GM23338 (cell line): ENCODE results near the gene CES2. TPM values are rescaled to one million over a fixed set of nuclear protein-coding genes. Genes with fewer than 3 reads are reported as not detected.
A peak's percentile ranks its signal among the peaks of the same experiment; 100 is the strongest.

Source experiments
- ATAC-seq: fragments of 200-7000 bp; cut with Tn5 transposase; 3 replicates; pipeline ENCODE4 v1.9.1; 2020
- DNase-seq: peaks from one replicate; pipeline ENCODE4 v3.0.0-alpha.2; 2015; ENCODE audit warnings: low spot score
- H2AFZ ChIP-seq: fragments of 200-600 bp; sonication (generic); 2 replicates; pipeline ENCODE4 v1.8.0; 2016; ENCODE audit warnings: antibody characterized with exemption, mild to moderate bottlenecking, moderate library complexity
- H3F3A ChIP-seq: fragments of 200-600 bp; sonication (generic); replicated peaks from 2 replicates; pipeline ENCODE4 v1.8.0; 2017; ENCODE audit warnings: antibody characterized with exemption, mixed run types, low read depth
- H3K27ac ChIP-seq: fragments of 200-600 bp; sonication (generic); 2 replicates; pipeline ENCODE4 v1.6.1; 2016; ENCODE audit warnings: low read depth
- H3K27me3 ChIP-seq: fragments of 200-600 bp; sonication (generic); 2 replicates; pipeline ENCODE4 v1.8.0; 2016; ENCODE audit warnings: mild to moderate bottlenecking, mixed run types, moderate library complexity; ENCODE audit not compliant: insufficient read depth
- H3K36me3 ChIP-seq: fragments of 200-600 bp; sonication (generic); 2 replicates; pipeline ENCODE4 v1.8.0; 2016; ENCODE audit warnings: mild to moderate bottlenecking; ENCODE audit not compliant: insufficient read depth
- H3K4me1 ChIP-seq: fragments of 200-600 bp; sonication (generic); 2 replicates; pipeline ENCODE4 v1.8.0; 2016; ENCODE audit warnings: mild to moderate bottlenecking, moderate library complexity; ENCODE audit not compliant: insufficient read depth
- H3K4me2 ChIP-seq: fragments of 200-600 bp; sonication (generic); 2 replicates; pipeline ENCODE4 v1.7.1; 2017; ENCODE audit warnings: mixed run types
- H3K4me3 ChIP-seq: fragments of 200-600 bp; sonication (generic); 2 replicates; pipeline ENCODE4 v1.6.1; 2016; ENCODE audit warnings: mixed run types
- H3K79me2 ChIP-seq: fragments of 200-600 bp; sonication (generic); replicated peaks from 2 replicates; pipeline ENCODE4 v1.8.0; 2017; ENCODE audit warnings: mild to moderate bottlenecking; ENCODE audit not compliant: insufficient read depth
- H3K9me2 ChIP-seq: fragments of 200-600 bp; sonication (generic); 2 replicates; pipeline ENCODE4 v1.8.0; 2017; ENCODE audit not compliant: insufficient read depth
- H4K20me1 ChIP-seq: fragments of 200-600 bp; sonication (generic); replicated peaks from 2 replicates; pipeline ENCODE4 v1.8.0; 2017; ENCODE audit warnings: mild to moderate bottlenecking; ENCODE audit not compliant: insufficient read depth
- H3K27ac Mint-ChIP-seq: 2 replicates; pipeline ENCODE4 v1.8.0; 2020; ENCODE audit warnings: inconsistent platforms, mild to moderate bottlenecking, moderate library complexity, mixed read lengths
- H3K27me3 Mint-ChIP-seq: 3 replicates; pipeline ENCODE4 v1.8.0; 2022; ENCODE audit warnings: low read depth, mild to moderate bottlenecking, moderate library complexity, mixed read lengths, inconsistent platforms; ENCODE audit not compliant: insufficient read depth, poor library complexity
- H3K36me3 Mint-ChIP-seq: 3 replicates; pipeline ENCODE4 v1.8.0; 2021; ENCODE audit warnings: low read depth, mild to moderate bottlenecking, inconsistent platforms, moderate library complexity, mixed read lengths
- H3K4me1 Mint-ChIP-seq: 3 replicates; pipeline ENCODE4 v1.8.0; 2020; ENCODE audit warnings: mild to moderate bottlenecking, inconsistent platforms, mixed read lengths
- H3K4me3 Mint-ChIP-seq: 3 replicates; pipeline ENCODE4 v1.8.0; 2021; ENCODE audit warnings: moderate library complexity, mild to moderate bottlenecking, inconsistent platforms, mixed read lengths
- H3K9me3 Mint-ChIP-seq: 3 replicates; pipeline ENCODE4 v1.8.0; 2020; ENCODE audit warnings: moderate library complexity, mild to moderate bottlenecking, inconsistent platforms, mixed read lengths
- ETS1 ChIP-seq: IDR thresholded peaks from 2 replicates; pipeline ENCODE4 v1.6.1; 2016; ENCODE audit warnings: antibody characterized with exemption
- EZH2 ChIP-seq: fragments of 200-600 bp; sonication (generic); IDR thresholded peaks from one replicate; pipeline ENCODE4 v1.8.0; 2017; ENCODE audit warnings: antibody characterized with exemption, mild to moderate bottlenecking, low read depth; ENCODE audit not compliant: unreplicated experiment
- EZH2phosphoT487 ChIP-seq: fragments of 200-600 bp; sonication (generic); IDR thresholded peaks from one replicate; pipeline ENCODE4 v1.8.1; 2018; ENCODE audit warnings: antibody characterized with exemption; ENCODE audit not compliant: unreplicated experiment
- REST ChIP-seq: IDR thresholded peaks from one replicate; pipeline ENCODE4 v1.6.1; 2018; ENCODE audit warnings: antibody characterized with exemption; ENCODE audit not compliant: unreplicated experiment
- polyA plus RNA-seq: library from polyadenylated mRNA; unstranded; fragments of >200 nt; fragmentation: Nextera tagmentation; extraction: Ambion mirVana; gene quantifications from 2 replicates; pipeline ENCODE4 v1.2.1, GENCODE V29; 2016
- total RNA-seq: library from RNA; depleted of rRNA; stranded (reverse); fragments of >200 nt; shearing (Covaris generic); gene quantifications from 2 replicates; pipeline ENCODE4 v1.2.3, GENCODE V29; 2014
- TF ChIP-seq, protein P1 (sequence below), 2 experiments: fragments of 200-600 bp in 1 of 2; sonication (generic) in 1 of 2; conservative IDR thresholded peaks; 2 replicates each; pipeline versions ENCODE4 v1.5.1 to v1.6.1; 2016 to 2017; ENCODE audit warnings: antibody characterized with exemption in 2 of 2, low read depth in 2 of 2, mild to moderate bottlenecking in 2 of 2, moderate library complexity in 1 of 2

CES2 gene
- total and polyA plus RNA-seq, 2 experiments from 2014 or later, result 5.0 to 9.3 TPM

GRCh38 chr16:66947302-66948065 lies 12.2 kb downstream of the CES2 start:
- H3K27ac Mint-ChIP-seq, result no peak overlapping the region
- peak overlapping the region; percentile 60 for H3K4me3 ChIP-seq
- peak; percentile 79 for ATAC-seq

DNA sequence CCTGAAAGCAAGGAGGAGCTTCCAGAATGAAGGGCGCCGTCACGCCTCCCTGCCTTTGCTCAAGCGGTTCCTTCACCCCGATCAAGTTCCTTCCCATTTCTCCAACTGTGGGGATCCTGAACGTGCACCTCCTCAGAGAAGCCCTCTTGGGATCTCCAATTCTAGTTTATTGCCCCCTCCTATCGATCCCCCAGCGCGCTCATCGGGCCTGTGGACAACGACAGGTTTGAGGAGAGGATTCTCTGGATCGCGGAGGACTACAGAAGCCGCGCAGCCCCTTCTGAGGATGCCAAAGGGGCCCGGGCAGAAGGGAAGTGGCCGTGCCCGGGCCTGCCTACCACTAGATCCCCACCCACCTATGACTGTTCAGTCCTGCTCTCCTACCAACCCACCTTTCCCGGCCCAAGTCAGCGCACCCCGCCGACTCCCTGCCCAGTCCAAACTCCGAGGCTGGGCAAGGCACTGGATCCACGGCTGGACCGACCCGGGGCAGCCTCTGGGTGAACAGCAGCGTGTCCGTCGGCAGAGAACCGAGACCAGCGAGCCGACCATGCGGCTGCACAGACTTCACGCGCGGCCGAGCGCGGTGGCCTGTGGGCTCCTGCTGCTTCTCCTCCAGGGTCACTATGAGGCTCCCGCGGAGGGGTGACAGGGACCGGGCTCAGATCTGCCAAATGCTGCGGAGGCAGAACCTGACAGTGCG lies 13.0 kb downstream of the CES2 start:
- peak; percentile 30 for ATAC-seq
- no peak for TF ChIP-seq ETS1
- TF ChIP-seq EZH2phosphoT487, result peak; percentile 36
- no peak for TF ChIP-seq REST
- peak; percentile 83 for TF ChIP-seq EZH2
- Mint-ChIP-seq H3K4me3 (peak overlapping the region; percentile 66), H3K9me3 (peaks cover 10% of the 10 kb centered on the region; the same call in 2 of the 3 replicates), H3K36me3 (0 out of 3 replicates have a peak, but pooled peaks cover 4% of the 10 kb centered on the region), H3K27me3 (peaks cover 39% of the 10 kb centered on the region), H3K27ac (no peak overlapping the region), H3K4me1 (no peaks in the 10 kb centered on the region; the same call in 2 of the 3 replicates)
- Histone ChIP-seq H2AFZ (peak overlapping the region; percentile 98), H3K27ac (no peak overlapping the region), H3K4me1 (peaks cover 3% of the 10 kb centered on the region; the same call in 1 of the 2 replicates), H3K4me3 (peak overlapping the region; percentile 60), H3K27me3 (peaks cover 51% of the 10 kb centered on the region), H3K9me2 (no peaks in the 10 kb centered on the region), H3K36me3 (no peaks in the 10 kb centered on the region), H3K79me2 (no peaks in the 10 kb centered on the region), H4K20me1 (no peaks in the 10 kb centered on the region), H3F3A (no peaks in the 10 kb centered on the region), H3K4me2 (peak overlapping the region; percentile 87)
- DNase-seq, result peak; percentile 27

More at GRCh38 chr16:66947302-66948065, 12.2 kb downstream of the CES2 start:
- no peaks in the 10 kb centered on the region; the same call in 2 of the 3 replicates for H3K4me1 Mint-ChIP-seq
- Histone ChIP-seq H3K27ac (no peak overlapping the region), H3K79me2 (no peaks in the 10 kb centered on the region), H3K36me3 (no peaks in the 10 kb centered on the region), H3K27me3 (peaks cover 46% of the 10 kb centered on the region), H2AFZ (peak overlapping the region; percentile 98; the same call in 1 of the 2 replicates), H3K9me2 (no peaks in the 10 kb centered on the region), H3K4me2 (peak overlapping the region; percentile 87), H3K4me1 (peaks cover 3% of the 10 kb centered on the region; the same call in 1 of the 2 replicates), H3F3A (no peaks in the 10 kb centered on the region), H4K20me1 (no peaks in the 10 kb centered on the region)
- peak; percentile 94 for DNase-seq
- H3K4me3 Mint-ChIP-seq, result peak overlapping the region; percentile 66
- H3K27me3 Mint-ChIP-seq, result peaks cover 37% of the 10 kb centered on the region
- H3K9me3 Mint-ChIP-seq, result peaks cover 10% of the 10 kb centered on the region; the same call in 2 of the 3 replicates
- no peak for TF ChIP-seq EZH2
- TF ChIP-seq, protein P1, sequence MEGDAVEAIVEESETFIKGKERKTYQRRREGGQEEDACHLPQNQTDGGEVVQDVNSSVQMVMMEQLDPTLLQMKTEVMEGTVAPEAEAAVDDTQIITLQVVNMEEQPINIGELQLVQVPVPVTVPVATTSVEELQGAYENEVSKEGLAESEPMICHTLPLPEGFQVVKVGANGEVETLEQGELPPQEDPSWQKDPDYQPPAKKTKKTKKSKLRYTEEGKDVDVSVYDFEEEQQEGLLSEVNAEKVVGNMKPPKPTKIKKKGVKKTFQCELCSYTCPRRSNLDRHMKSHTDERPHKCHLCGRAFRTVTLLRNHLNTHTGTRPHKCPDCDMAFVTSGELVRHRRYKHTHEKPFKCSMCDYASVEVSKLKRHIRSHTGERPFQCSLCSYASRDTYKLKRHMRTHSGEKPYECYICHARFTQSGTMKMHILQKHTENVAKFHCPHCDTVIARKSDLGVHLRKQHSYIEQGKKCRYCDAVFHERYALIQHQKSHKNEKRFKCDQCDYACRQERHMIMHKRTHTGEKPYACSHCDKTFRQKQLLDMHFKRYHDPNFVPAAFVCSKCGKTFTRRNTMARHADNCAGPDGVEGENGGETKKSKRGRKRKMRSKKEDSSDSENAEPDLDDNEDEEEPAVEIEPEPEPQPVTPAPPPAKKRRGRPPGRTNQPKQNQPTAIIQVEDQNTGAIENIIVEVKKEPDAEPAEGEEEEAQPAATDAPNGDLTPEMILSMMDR (conservative IDR thresholded peaks at IDR 0.05; ENCODE audit: low read depth in 2 of 2), result peak; percentile 91 to 96
- peaks cover 9% of the 10 kb centered on the region; the same call in 1 of the 3 replicates for H3K36me3 Mint-ChIP-seq
